Stomach smooth muscle (tissue), 2 donors: ENCODE results near the gene GCDH.

Source experiments
- H3K27ac ChIP-seq: one replicate; pipeline ENCODE4 v1.7.0; 2013; ENCODE audit warnings: mild to moderate bottlenecking, low read length, inconsistent platforms
- H3K27me3 ChIP-seq, 2 donors: one replicate each; pipeline ENCODE4 v1.7.0; 2013; ENCODE audit warnings: low read length in 2 of 2; ENCODE audit not compliant: insufficient read depth in 2 of 2, control insufficient read depth in 1 of 2
- H3K36me3 ChIP-seq, 2 donors: one replicate each; pipeline ENCODE4 v1.7.0; 2013; ENCODE audit warnings: low read length in 2 of 2; ENCODE audit not compliant: control insufficient read depth in 2 of 2, insufficient read depth in 2 of 2
- H3K4me1 ChIP-seq: one replicate; pipeline ENCODE4 v1.7.0; 2013; ENCODE audit warnings: low read length; ENCODE audit not compliant: control insufficient read depth, insufficient read depth
- H3K4me3 ChIP-seq, 2 donors: one replicate each; pipeline ENCODE4 v1.7.0; 2013; ENCODE audit warnings: low read length in 2 of 2
- H3K9ac ChIP-seq, 2 donors: one replicate each; pipeline ENCODE4 v1.7.0; 2013; ENCODE audit warnings: low read length in 2 of 2, mild to moderate bottlenecking in 1 of 2
- H3K9me3 ChIP-seq, 2 donors: one replicate each; pipeline ENCODE4 v1.7.0; 2013; ENCODE audit warnings: low read length in 2 of 2; ENCODE audit not compliant: control insufficient read depth in 2 of 2
- donor health status: healthy.
- donor health status: Pancreatic carcinoma.

Gene GCDH

GRCh38 chr19:12873891-12874745 lies 16.8 kb upstream of the GCDH start:
- no peak overlapping the region for H3K27ac ChIP-seq
- peaks cover 9 to 19% of the 10 kb centered on the region in 2 donors for H3K36me3 ChIP-seq
- no peak overlapping the region for H3K4me3 ChIP-seq
- no peaks in the 10 kb centered on the region for H3K4me1 ChIP-seq
- H3K27me3 ChIP-seq, result no peaks in the 10 kb centered on the region
- no peak overlapping the region for H3K9ac ChIP-seq
- no peaks in the 10 kb centered on the region for H3K9me3 ChIP-seq

GRCh38 chr19:12875086-12875485 lies 15.9 kb upstream of the GCDH start:
- Histone ChIP-seq H3K9me3 (no peaks in the 10 kb centered on the region), H3K36me3 (peaks cover 9 to 19% of the 10 kb centered on the region in 2 donors), H3K27me3 (no peaks in the 10 kb centered on the region), H3K27ac (no peak overlapping the region), H3K4me3 (no peak overlapping the region), H3K4me1 (peaks cover under 1% of the 10 kb centered on the region), H3K9ac (no peak overlapping the region)

GRCh38 chr19:12880551-12881171 lies 10.3 kb upstream of the GCDH start:
- Histone ChIP-seq H3K27me3 (peaks cover under 1 to 15% of the 10 kb centered on the region in 2 donors), H3K4me3 (peak overlapping the region; percentile 80 to 88), H3K9me3 (no peaks in the 10 kb centered on the region), H3K36me3 (peaks cover 9 to 15% of the 10 kb centered on the region in 2 donors), H3K4me1 (peaks cover 22% of the 10 kb centered on the region), H3K9ac (peak overlapping the region; percentile 85 to 86), H3K27ac (peak overlapping the region; percentile 90)

GRCh38 chr19:12881172-12881808 lies 9.7 kb upstream of the GCDH start, which contains the start of gene DNASE2:
TSS of gene DNASE2 (minus strand) at chr19:12881449. CDS start at chr19:12881375, 74 bp downstream.
- H3K9me3 ChIP-seq, result no peaks in the 10 kb centered on the region
- H3K36me3 ChIP-seq, result peaks cover 6 to 9% of the 10 kb centered on the region in 2 donors
- H3K27me3 ChIP-seq, result peaks cover 3 to 15% of the 10 kb centered on the region in 2 donors
- peaks cover 26% of the 10 kb centered on the region for H3K4me1 ChIP-seq
- peak within 1 kb of the TSS; percentile 90 for H3K27ac ChIP-seq
- peak within 1 kb of the TSS; percentile 80 to 88 for H3K4me3 ChIP-seq
- H3K9ac ChIP-seq, result peak within 1 kb of the TSS; percentile 85 to 86

- H3K4me1 ChIP-seq, result peaks cover 26% of the 10 kb centered on the region
- H3K27me3 ChIP-seq, result peaks cover 3 to 15% of the 10 kb centered on the region in 2 donors
Measured at GRCh38 chr19:12882589-12882988, 8.4 kb upstream of the GCDH start.

GRCh38 chr19:12884202-12884601 lies 6.8 kb upstream of the GCDH start:
- Histone ChIP-seq H3K9ac (no peak overlapping the region), H3K27me3 (peaks cover 3 to 15% of the 10 kb centered on the region in 2 donors), H3K9me3 (no peaks in the 10 kb centered on the region), H3K4me3 (no peak overlapping the region), H3K4me1 (peaks cover 26% of the 10 kb centered on the region), H3K27ac (no peak overlapping the region), H3K36me3 (no peaks in the 10 kb centered on the region)

More at GRCh38 chr19:12882589-12882988, 8.4 kb upstream of the GCDH start:
- Histone ChIP-seq H3K4me3 (no peak overlapping the region), H3K9ac (no peak overlapping the region), H3K36me3 (peaks cover 6 to 9% of the 10 kb centered on the region in 2 donors), H3K27ac (no peak overlapping the region), H3K9me3 (no peaks in the 10 kb centered on the region)

GRCh38 chr19:12884627-12884925 lies 6.4 kb upstream of the GCDH start:
- H3K36me3 ChIP-seq, result no peaks in the 10 kb centered on the region
- H3K27ac ChIP-seq, result no peak overlapping the region
- no peak overlapping the region for H3K9ac ChIP-seq
- H3K4me1 ChIP-seq, result peaks cover 26% of the 10 kb centered on the region
- H3K9me3 ChIP-seq, result no peaks in the 10 kb centered on the region
- H3K27me3 ChIP-seq, result peaks cover 3 to 15% of the 10 kb centered on the region in 2 donors
- peak overlapping the region; percentile 24 to 66 for H3K4me3 ChIP-seq

- H3K27me3 ChIP-seq, result peaks cover 3 to 15% of the 10 kb centered on the region in 2 donors
- H3K4me1 ChIP-seq, result peaks cover 25% of the 10 kb centered on the region
- no peaks in the 10 kb centered on the region for H3K9me3 ChIP-seq
- no peaks in the 10 kb centered on the region for H3K36me3 ChIP-seq
- peak overlapping the region; percentile 24 to 66 for H3K4me3 ChIP-seq
- no peak overlapping the region for H3K9ac ChIP-seq
- no peak overlapping the region for H3K27ac ChIP-seq
Measured at GRCh38 chr19:12884926-12885748, 5.8 kb upstream of the GCDH start.

GRCh38 chr19:12885749-12886650 lies 5.0 kb upstream of the GCDH start:
- Histone ChIP-seq H3K9ac (peak overlapping the region in 1 of 2 donors; percentile 36), H3K27ac (no peak overlapping the region), H3K36me3 (no peaks in the 10 kb centered on the region)

More at GRCh38 chr19:12885749-12886650, 5.0 kb upstream of the GCDH start:
- Histone ChIP-seq H3K27me3 (peaks cover 3 to 15% of the 10 kb centered on the region in 2 donors), H3K4me3 (peak overlapping the region; percentile 20 to 66), H3K9me3 (no peaks in the 10 kb centered on the region), H3K4me1 (peaks cover 22% of the 10 kb centered on the region)
